Mesodermal cell (in vitro differentiated cells): ENCODE results near the gene TLR2.

Experiments used
- H3K27ac ChIP-seq: 2 replicates; pipeline ENCODE4 v1.7.0; 2013; ENCODE audit warnings: mild to moderate bottlenecking, low read depth, low read length, moderate library complexity; ENCODE audit not compliant: severe bottlenecking
- H3K36me3 ChIP-seq: 2 replicates; pipeline ENCODE4 v1.7.1; 2013; ENCODE audit warnings: mild to moderate bottlenecking, low read length, moderate library complexity; ENCODE audit not compliant: control insufficient read depth, insufficient read depth
- H3K4me1 ChIP-seq: one replicate; pipeline ENCODE4 v1.7.1; 2013; ENCODE audit warnings: mild to moderate bottlenecking, low read length; ENCODE audit not compliant: insufficient read depth, control insufficient read depth, poor library complexity, severe bottlenecking
- H3K4me3 ChIP-seq: 2 replicates; pipeline ENCODE4 v1.7.0; 2013; ENCODE audit warnings: low read length, control low read depth, mild to moderate bottlenecking; ENCODE audit not compliant: insufficient read depth, poor library complexity, severe bottlenecking; ENCODE audit errors: extremely low read depth
- H3K9me3 ChIP-seq: 2 replicates; pipeline ENCODE4 v1.7.1; 2013; ENCODE audit warnings: mild to moderate bottlenecking, low read length, moderate library complexity; ENCODE audit not compliant: control insufficient read depth
- whole genome bisulfite sequencing, 2 experiments: methylation state at CpG; one replicate each; pipeline ENCODE4 v1.1.5; 2013; ENCODE audit warnings: missing lambda C conversion rate in 2 of 2; ENCODE audit not compliant: insufficient coverage in 2 of 2; 5-methylcytosine and 5-hydroxymethylcytosine counted together

TLR2 gene

DNA sequence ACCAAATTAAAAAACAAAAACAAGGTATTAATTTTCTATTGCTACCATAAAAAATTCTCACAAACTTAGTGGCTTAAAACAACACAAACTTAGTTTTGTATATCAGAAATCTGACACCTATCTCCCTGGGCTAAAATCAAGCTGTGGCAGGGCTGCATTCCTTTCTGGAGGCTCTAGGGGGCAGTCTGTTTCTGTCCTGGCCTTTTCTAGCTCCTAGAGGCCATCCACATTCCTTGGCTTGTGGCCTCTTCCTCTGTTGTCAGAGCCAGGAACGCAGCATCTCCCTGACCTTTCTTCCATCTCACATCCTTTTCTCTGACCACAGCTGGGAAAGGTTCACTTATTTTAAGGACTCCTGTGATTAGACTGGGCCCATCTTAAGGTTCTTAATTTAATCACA, 38.9 kb upstream of the TLR2 start:
- 100% methylated on average over 1 of the region's 1 CpG; no CpG with 5 or more reads in 1 of the 2 experiments for WGBS, 2 experiments
- H3K9me3 ChIP-seq = peaks cover 6% of the 10 kb centered on the region

DNA sequence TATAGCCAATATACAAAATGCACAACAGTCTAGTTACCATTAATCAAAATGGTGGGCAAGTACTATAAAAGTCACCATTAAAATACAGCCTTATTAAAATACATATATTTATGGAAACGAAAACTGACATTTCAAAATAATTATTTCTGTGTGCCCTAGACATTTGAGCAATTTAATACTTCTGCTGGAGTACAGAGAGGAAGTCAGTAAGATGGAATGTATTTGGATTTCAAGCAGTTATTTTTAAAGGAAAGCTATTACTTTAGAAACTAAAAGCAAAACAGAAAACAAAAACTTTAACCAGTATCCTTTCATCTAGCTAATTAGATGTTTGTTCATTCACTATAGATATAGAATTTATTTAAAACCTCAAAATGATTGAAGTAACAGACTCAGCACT, 37.8 kb upstream of the TLR2 start:
- Histone ChIP-seq H3K27ac (no peak overlapping the region), H3K9me3 (peaks cover 6% of the 10 kb centered on the region), H3K4me1 (no peaks in the 10 kb centered on the region), H3K4me3 (no peak overlapping the region), H3K36me3 (no peaks in the 10 kb centered on the region)
- WGBS, 2 experiments = no CpG with 5 or more reads among the region's 1 CpG

More for the DNA sequence above, 38.9 kb upstream of the TLR2 start:
- Histone ChIP-seq H3K27ac (no peak overlapping the region), H3K4me3 (no peak overlapping the region), H3K36me3 (no peaks in the 10 kb centered on the region), H3K4me1 (no peaks in the 10 kb centered on the region)

DNA sequence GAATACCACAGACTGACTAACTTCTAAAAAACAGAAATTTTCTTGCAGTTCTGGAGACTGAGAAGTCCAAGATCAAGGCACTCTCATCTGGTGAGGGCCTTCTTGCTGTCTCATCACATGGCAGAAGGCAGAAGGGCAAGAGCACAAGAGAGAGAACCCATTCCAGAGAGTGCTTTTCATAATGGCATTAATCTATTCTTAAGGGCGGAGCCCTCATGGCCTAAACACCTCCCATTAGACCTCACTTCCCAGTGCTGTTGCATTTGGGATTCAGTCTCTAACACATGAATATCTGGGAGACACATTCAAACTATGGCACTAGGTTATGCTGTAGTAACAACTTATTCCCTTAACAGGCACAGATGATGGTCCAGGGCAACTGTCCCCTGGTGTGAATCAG, 37.1 kb upstream of the TLR2 start:
- no peaks in the 10 kb centered on the region for H3K36me3 ChIP-seq

DNA sequence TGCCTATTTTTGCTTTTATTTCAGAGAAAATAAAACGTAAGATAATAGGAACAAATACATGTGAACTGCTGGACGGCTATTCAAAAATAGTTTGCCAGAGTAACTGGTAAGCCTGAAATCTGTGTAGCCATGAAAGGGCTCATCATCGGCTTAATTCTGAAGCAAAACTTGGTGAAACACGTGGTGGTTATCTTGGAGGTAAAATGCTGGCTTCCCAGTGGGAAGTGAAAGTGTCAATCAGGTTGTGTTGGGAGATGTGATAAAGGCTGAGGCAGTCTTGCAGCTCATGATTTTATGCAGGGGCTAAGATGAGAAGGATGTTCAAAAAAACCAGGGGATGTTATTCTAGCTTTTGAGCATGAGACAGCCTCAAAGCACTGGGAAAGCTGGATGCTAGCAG, 36.1 kb upstream of the TLR2 start:
- Histone ChIP-seq H3K9me3 (peaks cover 6% of the 10 kb centered on the region), H3K36me3 (no peaks in the 10 kb centered on the region), H3K4me1 (no peaks in the 10 kb centered on the region), H3K4me3 (no peak overlapping the region), H3K27ac (no peak overlapping the region)
- WGBS, 2 experiments = 80 to 81% methylated on average over 4 of the region's 4 CpGs

More for the DNA sequence above, 37.1 kb upstream of the TLR2 start:
- Histone ChIP-seq H3K4me3 (no peak overlapping the region), H3K27ac (no peak overlapping the region), H3K4me1 (no peaks in the 10 kb centered on the region), H3K9me3 (peaks cover 6% of the 10 kb centered on the region)
- 100% methylated on average over 1 of the region's 1 CpG for WGBS, 2 experiments

DNA sequence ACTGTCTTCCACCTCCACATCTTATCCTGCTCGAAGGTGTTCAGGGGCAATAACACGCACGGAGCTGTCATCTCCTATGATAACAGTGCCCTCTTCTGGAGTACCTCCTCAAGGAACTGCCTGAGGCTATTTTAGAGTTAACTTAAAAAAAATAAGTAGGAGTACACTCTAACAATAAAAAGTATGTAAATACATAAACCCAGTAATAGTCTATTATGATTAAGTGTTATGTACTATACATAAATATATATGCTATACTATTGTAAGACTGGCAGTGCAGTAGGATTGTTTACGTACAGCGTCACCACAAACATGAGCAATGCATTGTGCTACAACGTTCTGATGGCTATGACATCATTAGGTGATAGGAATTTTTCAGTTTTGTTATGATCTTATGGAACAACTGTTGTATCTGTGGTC, 34.5 kb upstream of the TLR2 start:
- Histone ChIP-seq H3K36me3 (no peaks in the 10 kb centered on the region), H3K9me3 (peaks cover 6% of the 10 kb centered on the region), H3K4me3 (no peak overlapping the region), H3K27ac (no peak overlapping the region), H3K4me1 (no peaks in the 10 kb centered on the region)
- 93 to 96% methylated on average over 2 to 3 of the region's 6 CpGs for WGBS, 2 experiments

DNA sequence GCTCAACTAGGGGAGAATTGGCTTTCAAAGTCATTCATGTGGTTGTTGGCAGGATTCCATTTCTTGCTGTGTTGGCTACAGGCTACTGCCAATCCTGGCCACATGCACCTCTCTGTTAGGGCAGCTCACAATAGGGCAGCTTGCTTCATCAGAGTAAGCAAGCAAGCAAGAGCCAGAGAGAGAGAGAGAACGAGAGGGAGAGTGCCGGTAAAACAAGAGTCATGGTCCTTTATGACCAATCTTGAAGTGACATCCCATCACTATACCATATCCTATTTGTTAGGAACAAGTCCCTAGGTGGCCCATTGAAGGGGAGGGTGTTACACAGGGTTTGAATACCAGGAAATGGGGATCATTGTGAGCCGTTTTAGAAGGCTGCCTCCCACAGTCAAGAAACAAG, 33.0 kb upstream of the TLR2 start:
- Histone ChIP-seq H3K27ac (no peak overlapping the region), H3K36me3 (no peaks in the 10 kb centered on the region), H3K9me3 (peaks cover 9% of the 10 kb centered on the region), H3K4me3 (no peak overlapping the region), H3K4me1 (no peaks in the 10 kb centered on the region)
- WGBS, 2 experiments = no CpG with 5 or more reads among the region's 3 CpGs

DNA sequence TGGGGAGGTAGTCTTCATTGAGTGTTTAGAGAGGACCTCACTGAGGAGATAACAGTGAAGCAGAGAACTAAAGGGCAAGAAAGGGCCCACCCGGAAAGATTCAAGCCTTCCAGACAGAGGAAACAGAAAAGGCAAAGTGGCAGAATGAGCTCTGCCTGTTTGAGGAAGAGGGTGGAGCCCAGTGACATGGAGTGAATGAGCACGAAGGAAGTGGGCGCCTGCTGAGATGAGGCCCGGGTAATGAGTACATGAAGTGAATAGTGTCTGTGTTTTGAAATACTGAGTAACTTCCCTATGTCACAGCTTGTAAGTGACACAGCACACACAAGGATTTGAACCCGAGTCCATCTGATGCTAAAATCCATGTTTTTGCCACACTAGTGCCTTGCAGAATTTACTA, 32.5 kb upstream of the TLR2 start:
- Histone ChIP-seq H3K4me3 (no peak overlapping the region), H3K9me3 (peaks cover 9% of the 10 kb centered on the region), H3K27ac (no peak overlapping the region), H3K4me1 (no peaks in the 10 kb centered on the region), H3K36me3 (no peaks in the 10 kb centered on the region)
- 53 to 78% methylated on average over 3 to 4 of the region's 5 CpGs for WGBS, 2 experiments

DNA sequence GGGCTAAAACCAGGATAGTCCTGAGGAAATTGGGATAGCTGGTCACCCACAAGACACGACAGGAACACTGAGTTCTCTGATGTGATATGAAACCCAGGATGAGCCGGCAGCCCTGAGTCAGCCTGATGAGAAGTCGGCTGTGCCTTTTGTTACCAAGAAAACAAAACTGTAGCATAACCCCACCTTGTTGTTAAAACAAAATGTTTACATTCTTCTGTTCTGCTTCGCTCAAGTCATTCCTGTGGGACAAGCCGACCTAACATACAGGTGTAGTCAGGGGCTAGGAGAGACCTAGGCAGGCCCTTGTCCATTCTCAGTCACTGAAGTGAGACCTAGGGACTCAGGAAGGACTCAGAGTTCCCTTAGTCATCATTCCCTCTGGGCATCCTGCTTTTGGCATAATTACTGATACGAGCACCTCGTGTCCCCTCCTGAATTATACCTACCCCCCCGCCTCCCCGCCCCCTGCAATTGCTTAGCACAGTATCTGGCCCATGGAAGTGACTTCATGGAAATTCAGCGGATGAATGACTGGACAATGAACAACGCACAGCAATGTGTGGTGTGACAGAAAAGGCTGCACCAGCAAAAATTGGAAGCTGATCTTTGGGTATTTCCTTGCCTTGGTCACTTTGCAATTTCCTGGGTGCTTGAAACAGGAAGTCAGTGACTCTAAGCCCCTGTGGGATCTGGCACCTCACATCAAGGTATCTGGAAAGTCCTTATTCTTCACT, 31.9 kb upstream of the TLR2 start:
- no peak overlapping the region for H3K27ac ChIP-seq
- H3K4me1 ChIP-seq = no peaks in the 10 kb centered on the region
- H3K9me3 ChIP-seq = peaks cover 9% of the 10 kb centered on the region
- H3K36me3 ChIP-seq = no peaks in the 10 kb centered on the region
- H3K4me3 ChIP-seq = no peak overlapping the region
- WGBS, 2 experiments = 79 to 87% methylated on average over 9 to 10 of the region's 11 CpGs

DNA sequence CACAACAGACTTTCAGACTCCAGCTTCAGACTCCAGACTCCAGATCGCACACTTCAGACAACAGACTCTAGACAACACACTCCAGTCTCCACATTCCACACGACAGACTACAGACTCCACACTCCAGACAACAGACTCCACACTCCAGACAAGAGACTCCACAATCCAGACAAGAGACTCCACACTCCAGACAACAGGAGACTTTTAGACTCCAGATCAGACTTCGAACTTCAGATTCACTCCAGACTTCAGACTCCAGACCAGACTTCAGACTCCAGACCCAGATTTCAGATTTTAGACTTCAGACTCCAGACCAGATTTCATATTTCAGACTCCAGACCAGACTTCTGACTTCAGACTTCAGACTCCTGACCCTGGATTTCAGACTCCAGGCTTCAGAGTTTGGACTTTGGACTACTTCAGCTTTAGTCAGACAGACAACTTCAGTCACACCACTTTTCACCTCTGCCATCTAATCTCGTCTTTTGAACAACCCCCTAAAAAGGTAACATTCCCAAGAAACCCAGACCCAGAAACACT, 29.0 kb upstream of the TLR2 start:
- Histone ChIP-seq H3K4me3 (no peak overlapping the region), H3K9me3 (peaks cover 9% of the 10 kb centered on the region), H3K27ac (peak overlapping the region; percentile 12), H3K4me1 (no peaks in the 10 kb centered on the region), H3K36me3 (no peaks in the 10 kb centered on the region)
- WGBS, 2 experiments = 64 to 67% methylated on average over 3 of the region's 4 CpGs

DNA sequence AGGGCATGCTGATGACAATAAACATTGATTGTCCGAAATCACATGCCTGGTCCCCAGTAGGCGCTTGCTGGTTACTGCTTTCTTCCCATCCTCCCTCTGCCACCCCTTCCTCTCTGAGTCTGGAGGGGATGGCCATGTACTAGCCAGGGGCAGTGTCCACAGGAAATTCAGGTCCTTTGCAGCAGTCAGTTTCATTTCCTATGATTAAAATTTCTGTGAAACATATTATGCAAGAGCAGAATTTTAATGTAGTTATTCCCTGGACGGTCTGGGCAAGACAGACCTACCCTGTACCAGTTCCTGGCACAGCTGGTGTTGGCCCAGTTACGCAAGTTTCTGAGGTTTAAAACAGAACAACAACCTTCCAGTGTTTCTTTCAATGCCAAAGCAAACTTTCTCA, 28.2 kb upstream of the TLR2 start:
- H3K36me3 ChIP-seq = no peaks in the 10 kb centered on the region
- no peak overlapping the region for H3K4me3 ChIP-seq
- WGBS, 2 experiments = 91 to 95% methylated on average over 3 to 4 of the region's 4 CpGs

DNA sequence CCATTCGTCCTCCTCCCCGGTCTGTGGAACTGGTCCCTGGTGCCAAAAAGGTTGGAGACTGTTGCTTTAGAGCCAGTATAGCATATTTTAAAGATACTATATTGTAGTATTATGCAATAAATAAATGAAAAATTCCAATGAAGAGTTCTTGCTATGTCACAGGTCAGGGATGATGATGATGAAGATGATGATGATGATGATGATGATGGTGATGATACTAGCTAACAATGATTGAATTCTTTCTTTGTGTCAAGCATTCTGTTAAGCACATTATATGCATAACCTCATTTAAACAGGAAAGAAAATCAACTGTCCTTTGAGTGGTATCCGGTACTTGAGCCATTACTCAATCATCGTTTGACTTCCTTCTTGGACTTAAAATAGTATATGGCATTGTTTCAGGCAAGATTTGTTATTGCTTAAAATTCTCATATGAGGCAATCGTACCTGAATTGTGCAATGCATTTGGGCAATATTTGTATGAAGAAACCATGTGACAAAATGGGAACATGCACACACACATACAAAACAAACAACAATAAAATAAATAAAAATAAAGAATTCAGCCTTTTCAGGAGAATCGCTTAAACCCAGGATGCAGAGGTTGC, 22.8 kb upstream of the TLR2 start:
- Histone ChIP-seq H3K4me3 (no peak overlapping the region), H3K27ac (no peak overlapping the region), H3K36me3 (no peaks in the 10 kb centered on the region), H3K9me3 (peaks cover 5% of the 10 kb centered on the region), H3K4me1 (no peaks in the 10 kb centered on the region)
- 100% methylated on average over 1 of the region's 6 CpGs; no CpG with 5 or more reads in 1 of the 2 experiments for WGBS, 2 experiments

More for the DNA sequence above, 28.2 kb upstream of the TLR2 start:
- no peak overlapping the region for H3K27ac ChIP-seq
- no peaks in the 10 kb centered on the region for H3K4me1 ChIP-seq
- peaks cover 9% of the 10 kb centered on the region for H3K9me3 ChIP-seq
